GM10847 (cell line): ENCODE measurements around the gene BAZ1A.
A peak's percentile ranks its signal among the peaks of the same experiment; 100 is the strongest.

Experiments used
- POLR2A ChIP-seq: IDR thresholded peaks from 2 replicates; pipeline ENCODE4 v1.6.1; 2011; ENCODE audit not compliant: insufficient read length; ENCODE audit errors: extremely low read depth

BAZ1A gene, protein sequence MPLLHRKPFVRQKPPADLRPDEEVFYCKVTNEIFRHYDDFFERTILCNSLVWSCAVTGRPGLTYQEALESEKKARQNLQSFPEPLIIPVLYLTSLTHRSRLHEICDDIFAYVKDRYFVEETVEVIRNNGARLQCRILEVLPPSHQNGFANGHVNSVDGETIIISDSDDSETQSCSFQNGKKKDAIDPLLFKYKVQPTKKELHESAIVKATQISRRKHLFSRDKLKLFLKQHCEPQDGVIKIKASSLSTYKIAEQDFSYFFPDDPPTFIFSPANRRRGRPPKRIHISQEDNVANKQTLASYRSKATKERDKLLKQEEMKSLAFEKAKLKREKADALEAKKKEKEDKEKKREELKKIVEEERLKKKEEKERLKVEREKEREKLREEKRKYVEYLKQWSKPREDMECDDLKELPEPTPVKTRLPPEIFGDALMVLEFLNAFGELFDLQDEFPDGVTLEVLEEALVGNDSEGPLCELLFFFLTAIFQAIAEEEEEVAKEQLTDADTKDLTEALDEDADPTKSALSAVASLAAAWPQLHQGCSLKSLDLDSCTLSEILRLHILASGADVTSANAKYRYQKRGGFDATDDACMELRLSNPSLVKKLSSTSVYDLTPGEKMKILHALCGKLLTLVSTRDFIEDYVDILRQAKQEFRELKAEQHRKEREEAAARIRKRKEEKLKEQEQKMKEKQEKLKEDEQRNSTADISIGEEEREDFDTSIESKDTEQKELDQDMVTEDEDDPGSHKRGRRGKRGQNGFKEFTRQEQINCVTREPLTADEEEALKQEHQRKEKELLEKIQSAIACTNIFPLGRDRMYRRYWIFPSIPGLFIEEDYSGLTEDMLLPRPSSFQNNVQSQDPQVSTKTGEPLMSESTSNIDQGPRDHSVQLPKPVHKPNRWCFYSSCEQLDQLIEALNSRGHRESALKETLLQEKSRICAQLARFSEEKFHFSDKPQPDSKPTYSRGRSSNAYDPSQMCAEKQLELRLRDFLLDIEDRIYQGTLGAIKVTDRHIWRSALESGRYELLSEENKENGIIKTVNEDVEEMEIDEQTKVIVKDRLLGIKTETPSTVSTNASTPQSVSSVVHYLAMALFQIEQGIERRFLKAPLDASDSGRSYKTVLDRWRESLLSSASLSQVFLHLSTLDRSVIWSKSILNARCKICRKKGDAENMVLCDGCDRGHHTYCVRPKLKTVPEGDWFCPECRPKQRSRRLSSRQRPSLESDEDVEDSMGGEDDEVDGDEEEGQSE (N-terminal part only)

DNA sequence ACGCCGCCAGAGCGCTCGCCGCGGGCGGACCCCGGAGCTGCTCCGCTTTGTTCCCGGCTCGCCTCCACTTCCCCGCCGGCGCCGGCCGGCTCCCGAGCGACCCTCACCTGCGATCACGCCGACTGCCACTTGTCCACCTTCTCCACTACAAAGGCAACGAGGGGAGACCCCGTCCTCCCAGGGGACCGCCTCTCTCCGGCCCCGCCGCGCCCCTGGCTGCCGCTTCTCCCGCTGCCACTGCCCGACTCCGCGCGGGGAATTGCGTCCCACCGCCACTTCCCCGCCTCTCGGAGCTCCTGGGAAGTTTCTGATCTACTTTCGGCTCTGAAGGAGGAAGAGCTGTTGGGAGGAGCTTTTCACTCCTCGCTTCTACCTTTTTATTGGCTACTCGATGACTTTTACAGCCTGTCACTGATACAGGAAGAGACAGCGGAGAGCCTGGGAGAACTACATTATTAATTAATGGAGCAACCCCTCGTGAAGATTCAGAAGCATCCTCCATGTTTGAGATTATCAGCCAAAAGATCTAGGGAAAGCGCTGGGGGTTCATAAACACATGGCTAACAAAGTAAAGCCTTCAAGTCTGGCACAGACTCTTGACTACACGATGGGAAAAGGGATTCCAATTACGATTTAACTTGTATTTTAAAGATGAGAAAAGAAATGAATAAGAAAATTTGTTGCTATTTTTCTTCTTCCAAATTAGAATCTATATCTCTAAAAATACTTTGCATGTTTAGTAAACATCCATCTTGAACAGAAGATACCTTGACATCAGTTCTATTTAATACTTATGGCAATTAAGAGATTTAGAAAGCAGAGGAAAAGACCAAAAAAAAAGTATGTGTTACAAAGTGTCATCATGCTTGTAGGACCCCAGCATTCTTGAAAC is at the start of gene BAZ1A:
Gene BAZ1A, minus strand, starts transcription at position 330 of the 892 bp plus-strand sequence. CDS start 756 bp downstream, outside the sequence.
- peak; percentile 47 for TF ChIP-seq POLR2A

DNA sequence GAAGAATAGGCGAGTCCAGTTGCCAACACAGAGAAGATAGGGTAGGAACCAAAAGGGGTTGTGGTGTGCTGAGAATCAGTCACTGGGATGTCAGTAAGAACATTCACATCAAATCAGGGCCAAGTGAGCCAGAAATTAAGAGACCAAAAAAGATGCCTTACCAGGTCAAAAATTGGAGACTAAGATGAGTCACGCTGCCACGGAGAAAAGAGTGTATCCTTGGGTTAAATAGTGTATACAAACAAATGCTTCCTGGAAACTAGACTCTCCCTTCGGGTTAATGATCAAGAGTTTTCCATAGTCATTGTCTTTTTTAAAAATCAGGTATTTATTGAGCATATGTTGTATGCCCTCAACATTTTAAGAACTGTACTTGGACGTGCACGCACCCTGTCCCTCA is 45.2 kb upstream of the BAZ1A start:
- no peak for TF ChIP-seq POLR2A

DNA sequence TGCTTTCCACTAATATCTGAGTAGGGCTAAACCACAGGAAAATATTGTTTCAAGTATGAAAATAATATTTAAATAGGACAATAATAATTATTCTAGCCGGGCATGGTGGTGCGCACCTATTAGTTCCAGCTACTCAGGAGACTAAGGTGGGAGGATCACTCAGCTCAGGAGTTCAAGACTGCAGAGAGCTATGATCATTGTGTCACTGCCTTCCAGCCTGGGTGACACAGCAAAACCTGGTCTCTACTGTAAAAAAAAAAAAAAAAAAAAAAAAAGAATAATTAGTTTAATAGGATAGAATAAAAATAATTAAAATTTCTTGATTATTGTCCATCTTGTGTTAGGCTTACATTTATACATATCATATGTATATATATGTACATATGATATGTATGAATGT is 38.5 kb upstream of the BAZ1A start:
- no peak for TF ChIP-seq POLR2A

DNA sequence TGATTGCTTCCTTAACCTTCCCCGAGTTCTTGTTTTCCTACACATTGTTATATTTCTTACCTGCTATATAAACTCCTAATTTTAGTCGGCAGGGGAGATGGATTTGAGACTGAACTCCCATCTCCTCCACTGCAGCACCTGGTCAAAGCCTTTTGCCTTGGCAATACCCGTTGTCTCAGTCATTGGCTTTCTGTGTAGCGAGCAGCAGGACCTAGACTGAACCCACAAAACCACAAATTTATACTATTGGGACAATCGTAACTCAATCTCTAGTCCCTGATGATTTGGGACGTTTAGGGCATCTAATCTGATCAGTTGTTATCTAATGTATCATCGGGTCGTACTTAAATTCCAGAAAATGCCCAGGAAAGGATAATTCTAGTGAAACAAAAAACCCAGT is 37.8 kb upstream of the BAZ1A start:
- no peak for TF ChIP-seq POLR2A

DNA sequence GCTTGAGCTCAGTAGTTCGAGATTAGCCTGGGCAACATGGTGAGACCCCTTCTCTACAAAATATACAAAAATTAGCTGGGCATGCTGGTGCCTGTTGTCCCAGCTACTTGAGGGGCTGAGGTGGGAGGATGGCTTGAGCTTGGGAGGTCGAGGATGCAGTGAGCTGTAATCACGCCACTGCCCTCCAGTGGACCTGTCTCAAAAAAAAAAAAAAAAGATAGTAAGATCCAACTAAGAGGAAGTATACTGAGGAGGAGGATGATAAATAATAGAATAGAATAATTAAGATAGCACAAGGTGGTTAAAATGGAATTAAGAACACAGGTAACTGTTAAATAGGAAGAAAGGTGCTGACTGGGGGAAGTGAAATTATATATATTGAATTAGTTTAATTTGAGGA is 37.0 kb upstream of the BAZ1A start:
- no peak for TF ChIP-seq POLR2A

DNA sequence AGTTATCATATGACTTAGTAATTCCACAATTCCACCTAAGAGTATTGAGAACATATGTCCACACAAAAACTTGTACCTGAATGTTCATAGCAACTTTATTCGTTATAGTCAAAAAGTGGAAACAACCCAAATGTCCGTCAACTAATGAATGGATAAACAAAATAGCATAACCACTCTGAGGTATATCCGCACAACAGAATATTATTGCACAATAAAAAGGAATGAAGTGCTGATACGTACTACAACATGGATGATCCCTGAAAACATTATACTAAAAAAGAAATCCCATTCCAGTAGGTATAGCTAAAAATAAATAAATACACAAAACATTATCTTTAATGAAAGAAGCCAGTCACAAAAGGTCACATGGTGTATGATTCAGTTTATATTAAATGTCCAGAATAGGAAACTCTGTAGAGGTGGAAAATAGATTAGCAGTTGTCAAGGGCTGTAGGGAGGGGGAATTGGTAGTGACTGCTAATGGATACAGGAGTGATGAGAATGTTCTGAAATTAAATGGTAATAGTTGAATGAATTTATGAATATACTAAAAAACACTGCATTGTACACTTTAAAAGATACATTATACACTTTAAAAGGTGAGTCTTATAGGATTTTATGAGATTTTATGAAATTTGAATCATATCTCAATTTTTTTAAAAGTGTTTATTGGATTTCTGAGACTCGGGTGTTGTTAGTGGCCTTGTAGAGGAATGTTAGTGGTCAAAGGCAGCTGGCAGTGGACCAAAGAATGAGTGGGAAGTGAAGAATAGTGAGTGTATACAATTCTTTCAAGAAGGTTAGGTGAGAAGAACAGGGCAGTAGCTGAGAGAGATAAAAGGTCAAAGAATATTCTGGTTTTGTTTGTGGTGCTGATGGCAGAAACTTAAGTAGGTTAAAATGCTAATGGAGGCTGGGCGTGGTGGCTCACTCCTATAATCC is 36.3 kb upstream of the BAZ1A start:
- no peak for TF ChIP-seq POLR2A

DNA sequence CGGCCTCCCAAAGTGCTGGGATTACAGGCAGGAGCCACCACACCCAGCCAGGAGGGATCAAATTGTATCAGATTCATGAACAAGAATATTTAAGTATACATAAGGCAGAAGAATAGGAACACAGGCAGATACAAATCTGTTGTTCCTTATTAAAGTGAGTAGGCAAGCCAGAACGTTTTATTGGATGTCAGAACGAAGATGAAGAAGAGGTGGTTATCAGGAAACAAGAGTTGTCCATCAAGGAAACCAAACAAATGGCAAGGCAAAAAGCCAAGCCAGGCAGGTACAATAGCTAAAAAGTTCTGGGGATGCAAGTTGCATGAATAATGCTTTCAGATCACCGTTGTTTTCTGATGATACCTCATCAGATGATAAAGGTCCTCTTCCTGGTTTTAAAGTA is 31.1 kb upstream of the BAZ1A start:
- no peak for TF ChIP-seq POLR2A

DNA sequence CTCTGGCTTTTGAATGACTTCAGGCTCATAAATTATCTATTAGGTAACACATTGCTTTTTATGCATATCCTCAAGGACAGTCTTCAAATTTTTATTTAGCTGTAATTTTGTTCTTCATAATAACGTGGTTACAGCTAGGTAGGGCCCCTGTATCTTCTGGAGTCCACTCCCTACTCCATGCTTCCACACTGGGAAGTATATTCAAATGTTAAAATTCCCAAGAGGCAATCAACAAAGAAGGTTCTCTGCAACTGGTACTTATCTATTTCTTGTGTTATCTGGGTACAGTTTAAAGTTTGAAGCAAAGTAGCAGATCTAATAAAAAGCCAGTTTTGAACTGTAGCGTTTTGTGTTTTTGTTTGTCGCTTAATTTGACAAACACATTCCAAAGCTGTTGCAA is 20.1 kb upstream of the BAZ1A start:
- no peak for TF ChIP-seq POLR2A

DNA sequence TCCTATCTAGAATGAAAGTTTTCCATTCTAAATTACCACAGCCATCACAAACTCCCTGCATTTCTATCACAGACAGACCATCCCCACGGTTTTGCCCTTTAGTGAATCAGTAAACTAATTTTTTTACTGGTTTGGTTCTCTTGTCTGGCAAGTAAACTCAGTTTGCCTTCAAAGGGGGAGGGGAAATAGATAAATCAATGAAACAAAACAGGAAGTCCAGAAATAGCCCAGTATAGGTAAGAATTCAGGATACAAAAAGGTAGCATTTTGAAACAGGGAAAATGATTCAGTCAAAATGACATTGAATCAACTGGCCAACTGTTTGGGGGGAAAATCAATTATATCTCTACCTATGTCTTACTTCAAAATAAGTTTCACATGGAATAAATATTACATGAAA is 15.8 kb upstream of the BAZ1A start:
- TF ChIP-seq POLR2A: no peak

DNA sequence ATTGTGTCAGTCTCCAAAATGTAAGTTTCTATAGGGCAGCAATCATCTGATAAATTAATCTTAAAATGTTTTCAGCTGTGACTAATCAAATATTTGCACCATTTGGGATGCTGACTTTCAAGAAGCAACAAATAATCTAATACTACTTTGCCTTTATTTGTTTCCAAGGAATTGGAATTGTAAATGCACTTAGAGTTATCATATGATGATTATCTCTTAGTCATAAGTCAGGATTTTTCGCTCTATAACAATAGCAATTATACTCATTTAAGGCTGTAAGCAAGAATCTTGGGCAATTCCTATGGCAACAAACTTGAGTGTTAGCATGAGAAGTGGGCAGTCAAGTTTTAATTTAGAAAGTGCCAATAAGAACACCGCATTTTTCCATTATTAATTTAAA is 13.0 kb upstream of the BAZ1A start:
- no peak for TF ChIP-seq POLR2A

DNA sequence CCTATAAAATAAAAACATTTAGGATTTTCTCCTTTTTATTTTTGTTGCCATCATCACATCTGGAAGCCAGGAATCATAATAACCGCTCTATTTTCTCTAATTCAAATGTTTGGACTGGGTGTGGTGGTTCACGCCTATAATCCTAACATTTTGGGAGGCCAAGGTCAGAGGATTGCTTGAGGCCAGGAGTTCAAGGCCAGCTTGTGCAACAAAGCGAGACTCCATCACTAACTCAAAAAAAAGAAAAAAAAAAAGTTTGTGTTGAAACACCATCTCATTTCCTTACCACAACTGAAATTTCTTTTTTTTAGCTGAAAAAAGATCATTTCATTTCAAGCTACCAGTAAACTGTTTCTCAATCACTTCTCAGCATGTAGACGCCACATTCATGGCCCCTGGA is 8.8 kb upstream of the BAZ1A start:
- TF ChIP-seq POLR2A: no peak

DNA sequence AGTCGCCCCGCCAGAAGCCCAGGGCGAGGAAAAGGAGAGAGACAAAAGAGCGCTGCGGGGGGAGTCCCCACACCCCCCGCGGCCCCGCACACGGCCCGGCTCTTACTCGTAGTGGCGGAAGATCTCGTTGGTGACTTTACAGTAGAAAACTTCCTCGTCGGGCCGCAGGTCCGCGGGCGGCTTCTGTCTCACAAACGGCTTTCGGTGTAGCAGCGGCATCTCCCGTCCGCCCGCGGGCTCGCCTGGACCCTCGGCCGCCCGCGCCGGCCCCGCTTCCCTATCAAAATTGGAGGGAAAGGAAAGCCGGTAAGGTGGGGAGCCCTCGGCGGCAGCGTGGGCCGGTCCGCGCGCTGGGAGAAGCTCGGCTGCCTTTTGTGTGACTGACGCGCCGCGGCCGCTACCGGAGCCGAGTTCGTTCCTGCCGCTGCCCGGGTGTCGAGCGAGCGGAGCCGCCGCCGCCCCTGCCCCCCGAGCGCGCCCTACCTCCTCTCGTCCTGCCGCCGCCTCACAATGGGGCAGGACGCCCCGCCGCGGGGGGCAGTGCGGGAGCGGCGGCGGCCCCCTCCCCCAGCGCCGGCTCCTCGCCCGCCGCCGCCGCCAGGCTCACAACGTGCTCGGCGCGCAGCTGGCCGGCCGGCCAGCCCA is 652 bp downstream of the BAZ1A start:
- TF ChIP-seq POLR2A: no peak
